Measurements from ENCODE around the gene KIF26B.

GRCh38 chr1:245742896-245743295 is 588.1 kb downstream of the KIF26B start:
- TF ChIP-seq BACH2 (CRISPR knock-in tag; IDR thresholded peaks at IDR 0.05; ENCODE audit: borderline replicate concordance) (no peak), SNAI2 (CRISPR knock-in tag; IDR thresholded peaks at IDR 0.05) (no peak), ZFP30 (CRISPR knock-in tag; IDR thresholded peaks at IDR 0.05) (no peak), TSHZ2 (CRISPR knock-in tag; IDR thresholded peaks at IDR 0.05) (no peak), PPARA (CRISPR knock-in tag; IDR thresholded peaks at IDR 0.05; ENCODE audit: borderline replicate concordance) (no peak), PATZ1 (CRISPR knock-in tag; IDR thresholded peaks at IDR 0.05; ENCODE audit: borderline replicate concordance) (no peak)

Measured in SK-N-SH treated with all-trans-retinoic acid at 6 μM for 48 hours (cell line).